IPS-NIHi7 (cell line): ENCODE results near the gene SLC38A9.
"Not testable (repeated sequence)": the region's sequence is repeated elsewhere in the genome, so short reads cannot be mapped to it uniquely, and the experiment has no call there.

Experiments
- DNase-seq: peaks from one replicate; pipeline ENCODE4 v3.0.0; 2012; ENCODE audit warnings: mixed read lengths; ENCODE audit errors: extremely low spot score

SLC38A9 gene

DNA sequence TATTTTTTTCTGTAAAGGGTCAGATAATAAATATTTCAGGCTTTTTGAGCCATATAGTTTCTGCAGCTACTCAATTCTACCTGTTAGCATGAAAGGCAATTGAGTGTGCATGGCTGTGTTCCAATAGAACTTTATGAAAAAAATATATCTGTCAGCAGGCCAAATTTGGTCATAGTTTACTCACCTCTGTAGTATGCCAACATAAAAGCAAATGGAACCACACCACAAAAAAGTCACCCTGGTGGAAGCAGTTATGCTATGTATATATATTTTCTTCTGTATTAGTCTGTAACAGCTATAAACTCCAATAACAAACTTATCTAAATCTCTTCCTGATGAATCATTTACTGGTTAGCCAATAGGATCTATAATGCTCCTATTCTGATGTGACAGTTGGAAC, 3.4 kb downstream of the SLC38A9 start:
- DNase-seq = no peak

DNA sequence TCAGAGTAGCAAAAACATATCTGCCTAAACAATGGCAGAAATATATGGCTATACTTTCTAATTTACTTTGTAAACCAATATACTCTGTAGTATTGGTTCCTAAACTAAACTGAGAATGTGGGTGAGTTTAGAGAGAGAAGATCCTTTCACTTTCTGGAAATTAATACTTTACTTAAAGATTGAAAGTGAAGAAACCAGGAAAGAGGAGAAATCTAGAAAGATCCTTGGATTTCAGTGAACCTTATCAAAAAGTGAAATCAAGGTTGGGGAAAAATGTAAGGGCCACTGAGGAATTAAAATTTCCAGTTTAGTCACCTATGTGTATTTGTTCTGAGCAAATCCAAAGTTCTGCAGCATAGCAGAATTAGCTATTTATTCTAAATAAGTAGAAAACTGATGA, 5.9 kb downstream of the SLC38A9 start:
- DNase-seq = no peak

DNA sequence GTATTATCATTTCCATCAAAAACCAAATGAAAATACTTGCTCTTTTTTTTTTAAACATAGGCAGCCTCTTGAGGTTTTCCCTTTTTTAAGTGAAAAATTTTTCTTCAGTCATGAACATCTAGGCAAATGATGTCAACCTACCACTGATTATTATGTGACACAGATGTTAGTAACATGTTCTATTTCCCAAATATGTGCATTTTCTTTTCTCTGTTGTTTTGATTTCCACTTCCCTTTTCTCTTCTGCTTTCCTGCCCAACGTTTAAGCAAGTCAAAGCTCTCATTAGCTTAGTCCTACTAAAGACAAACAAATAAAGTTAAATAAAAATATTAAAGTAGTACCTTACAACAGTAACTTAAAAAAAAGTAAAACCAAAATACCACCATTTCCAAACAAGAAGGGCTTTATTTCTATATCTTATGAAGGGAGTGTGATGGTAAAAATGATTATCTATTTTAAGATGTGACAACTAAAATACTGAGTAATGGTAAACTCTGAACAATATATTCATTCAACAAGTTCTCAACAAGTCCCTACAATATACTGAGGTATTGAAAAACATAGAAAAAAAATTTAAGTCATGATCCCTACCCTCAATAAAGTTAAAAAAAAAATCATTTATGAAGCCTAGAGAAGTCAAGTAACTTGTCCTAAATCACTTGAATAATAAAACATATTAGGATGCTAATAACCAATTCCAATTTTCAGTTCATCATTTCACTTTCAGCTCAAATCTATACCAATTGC, 9.4 kb downstream of the SLC38A9 start:
- no peak for DNase-seq

DNA sequence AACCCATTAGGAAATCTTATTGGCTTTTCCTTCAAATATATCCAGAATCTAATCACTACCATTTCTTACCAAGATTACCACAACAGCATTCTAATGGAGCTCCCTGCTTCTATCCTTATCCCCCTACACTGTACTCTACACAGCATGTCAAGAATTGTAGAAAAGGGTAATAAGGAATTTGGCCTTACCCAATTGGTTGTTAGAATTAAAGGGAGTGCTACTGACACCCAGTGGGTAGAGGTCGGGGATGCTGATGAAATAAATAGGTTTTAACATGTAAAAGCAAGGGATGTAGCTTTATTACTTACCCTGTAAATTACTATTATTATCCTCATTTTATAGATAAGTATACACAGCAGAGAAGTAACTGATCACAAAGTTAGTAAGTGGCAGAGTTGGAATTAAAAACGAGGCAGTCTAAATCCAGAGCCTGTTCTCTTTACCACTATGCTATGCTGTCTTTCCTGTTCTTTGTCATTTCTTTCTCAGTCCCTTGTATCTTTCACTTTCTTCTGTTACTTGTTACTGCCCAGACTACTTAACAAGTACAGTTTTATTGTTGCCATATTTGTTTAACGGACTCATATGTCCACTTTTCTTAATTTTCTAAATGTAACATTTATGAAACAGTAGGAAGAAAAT, 10.5 kb downstream of the SLC38A9 start:
- DNase-seq = no peak

- DNase-seq = no peak
Observed at GRCh38 chr5:55700745-55701144, 11.4 kb downstream of the SLC38A9 start.

- no peak for DNase-seq
Observed at GRCh38 chr5:55699041-55699688, 13.0 kb downstream of the SLC38A9 start.

DNA sequence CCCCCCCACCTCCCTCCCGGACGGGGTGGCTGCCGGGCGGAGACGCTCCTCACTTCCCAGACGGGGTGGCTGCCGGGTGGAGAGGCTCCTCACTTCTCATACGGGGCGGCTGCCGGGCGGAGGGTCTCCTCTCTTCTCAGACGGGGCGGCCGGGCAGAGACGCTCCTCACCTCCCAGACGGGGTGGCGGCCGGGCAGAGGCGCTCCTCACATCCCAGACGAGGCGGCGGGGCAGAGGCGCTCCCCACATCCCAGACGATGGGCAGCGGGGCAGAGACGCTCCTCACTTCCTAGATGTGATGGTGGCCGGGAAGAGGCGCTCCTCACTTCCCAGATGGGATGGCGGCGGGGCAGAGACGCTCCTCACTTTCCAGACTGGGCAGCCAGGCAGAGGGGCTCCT, 15.4 kb downstream of the SLC38A9 start:
- not testable (repeated sequence) for DNase-seq

DNA sequence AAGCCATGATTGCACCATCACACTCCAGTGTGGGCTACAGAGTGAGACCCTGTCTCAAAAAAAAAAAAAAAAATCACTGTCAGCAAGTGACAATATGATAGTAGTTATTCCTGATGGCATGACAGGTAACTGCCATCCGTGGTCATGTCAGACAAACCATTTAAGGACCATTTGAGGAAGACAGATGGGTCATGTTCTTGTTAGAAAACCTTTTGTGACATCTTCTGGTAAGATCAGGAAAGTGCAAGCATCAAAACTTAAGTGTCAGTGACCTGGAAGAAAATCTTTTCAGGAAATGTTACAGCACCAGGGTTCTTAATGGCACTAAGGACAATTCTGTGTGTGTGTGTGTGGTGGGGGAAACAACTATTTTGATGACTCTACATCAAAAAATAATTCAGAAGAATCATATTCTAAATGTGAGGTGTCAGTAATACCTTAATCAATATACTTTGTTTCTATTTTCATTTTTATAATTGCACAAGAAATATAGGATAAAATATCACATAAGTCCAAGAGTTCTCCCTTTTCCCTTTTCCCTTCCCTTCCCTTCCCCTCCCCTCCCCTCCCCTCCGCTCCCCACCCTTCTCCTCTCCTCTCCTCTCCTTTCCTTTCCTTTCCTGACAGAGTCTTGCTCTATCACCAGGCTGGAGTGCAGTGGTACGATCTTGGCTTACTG, 17.8 kb downstream of the SLC38A9 start:
- peak; percentile 26 for DNase-seq

GRCh38 chr5:55692509-55692908, 19.6 kb downstream of the SLC38A9 start:
- DNase-seq = no peak

DNA sequence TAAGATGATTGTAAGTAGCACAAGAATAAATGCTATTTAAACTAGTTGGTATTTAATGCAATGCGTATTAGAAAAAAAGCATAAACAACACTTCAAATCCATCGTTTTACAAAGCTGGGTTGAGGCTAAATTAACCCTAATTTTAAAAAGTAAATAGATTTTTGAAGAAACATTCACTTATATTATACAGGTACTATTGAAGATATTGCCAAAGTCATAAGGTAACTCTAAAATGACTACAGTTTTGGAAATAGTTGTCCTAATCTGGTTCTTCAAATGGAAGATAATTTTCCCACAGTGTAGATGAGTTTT, 20.1 kb downstream of the SLC38A9 start:
- no peak for DNase-seq

- DNase-seq = peak; percentile 18
Observed at GRCh38 chr5:55691265-55692105, 20.6 kb downstream of the SLC38A9 start.

DNA sequence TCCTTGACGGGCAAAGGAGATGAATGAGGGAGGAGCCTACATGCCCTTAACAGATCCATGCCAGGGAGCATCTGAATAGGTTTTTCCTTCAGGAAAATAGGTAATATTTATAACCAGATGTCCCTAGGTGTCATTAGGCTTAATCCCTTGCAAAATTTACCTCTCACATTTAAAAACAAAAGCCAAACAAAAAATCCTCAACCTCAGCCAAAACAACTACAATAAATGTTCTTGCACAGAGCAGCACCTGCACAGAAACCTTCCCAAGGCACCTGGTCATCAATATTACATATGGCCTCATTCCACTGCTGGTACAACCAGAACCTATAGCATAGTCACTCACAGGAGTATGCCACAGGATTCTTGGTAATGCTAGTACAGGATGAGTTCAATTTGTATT, 30.1 kb downstream of the SLC38A9 start:
- DNase-seq = no peak

DNA sequence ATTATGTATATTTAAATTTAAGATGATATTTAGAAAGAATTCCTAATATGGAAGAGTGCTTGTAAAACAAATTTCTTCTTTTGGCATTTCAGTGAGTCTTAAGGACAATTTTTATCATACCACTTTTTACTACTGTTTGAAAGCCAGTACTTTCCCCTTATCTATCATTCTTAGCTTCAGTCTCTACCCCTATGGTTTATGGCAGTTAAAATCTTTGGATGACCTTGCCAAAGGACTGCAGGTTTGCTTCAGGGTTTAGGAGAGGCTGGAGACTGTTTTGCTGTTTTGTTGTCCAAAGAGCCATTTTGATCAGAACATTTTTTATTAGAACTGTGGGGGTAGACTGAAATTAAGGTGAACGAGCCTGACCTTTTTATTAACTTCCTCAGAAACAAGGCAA, 30.8 kb downstream of the SLC38A9 start:
- no peak for DNase-seq

DNA sequence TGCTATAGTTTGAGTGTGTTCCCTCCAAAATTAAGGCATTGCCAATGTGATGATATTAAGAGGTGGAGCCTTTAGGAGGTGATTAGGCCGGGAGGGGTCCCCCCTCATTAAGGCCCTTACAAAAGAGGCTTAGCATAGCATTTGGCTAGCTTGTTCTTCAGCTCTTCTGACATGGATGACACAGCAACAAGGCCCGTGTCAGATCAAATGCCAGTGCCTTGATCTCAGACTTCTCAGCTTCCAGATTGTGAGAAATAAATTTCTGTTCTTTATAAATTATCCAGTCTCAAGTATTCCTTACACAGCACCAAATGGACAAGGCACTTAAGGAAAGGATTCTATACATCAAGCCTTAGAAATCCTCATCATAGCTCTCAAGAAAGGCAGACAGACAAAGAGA, 31.8 kb downstream of the SLC38A9 start:
- no peak for DNase-seq

GRCh38 chr5:55679556-55679955, 32.6 kb downstream of the SLC38A9 start:
- DNase-seq = no peak

DNA sequence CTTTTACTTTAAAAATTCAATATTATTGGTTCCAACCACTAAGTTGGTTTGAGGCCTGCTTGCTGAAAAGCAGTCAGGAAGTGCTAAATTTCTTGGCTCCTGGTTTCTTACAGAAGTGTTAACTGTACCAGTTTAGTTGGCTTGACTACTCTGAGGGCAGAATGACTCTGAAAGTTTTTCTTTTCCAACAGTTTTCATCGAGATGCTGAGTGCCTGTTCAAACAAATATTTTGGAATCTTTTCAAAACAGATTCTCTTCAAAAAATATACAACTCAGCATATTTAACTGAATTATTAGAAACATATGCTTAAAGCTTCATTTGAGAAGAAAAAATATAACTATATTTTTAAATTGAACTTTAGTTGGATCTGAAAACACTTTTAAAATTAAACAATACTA, 37.0 kb downstream of the SLC38A9 start:
- no peak for DNase-seq

- no peak for DNase-seq
Observed at GRCh38 chr5:55674340-55674739, 37.8 kb downstream of the SLC38A9 start.

DNA sequence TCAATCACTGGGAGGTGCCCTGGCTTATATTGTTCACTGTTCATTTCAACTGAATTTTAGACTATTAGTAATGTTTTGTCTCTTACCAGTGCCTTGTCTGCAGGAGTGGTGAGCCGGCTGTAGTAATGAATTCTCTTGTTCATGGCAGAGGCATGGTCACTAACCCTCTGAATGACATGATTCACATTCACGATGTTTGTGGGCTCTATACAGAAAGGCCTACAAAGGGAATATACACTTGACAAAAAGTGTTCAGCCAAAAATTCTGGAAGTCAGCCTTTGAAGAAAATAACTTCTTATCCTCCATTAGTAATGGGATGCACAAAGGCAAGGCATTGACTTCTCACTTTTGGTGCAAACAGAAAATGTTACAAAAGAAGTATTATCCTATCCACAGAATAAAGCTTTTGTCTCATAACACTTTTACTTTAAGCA, 39.6 kb downstream of the SLC38A9 start:
- no peak for DNase-seq

DNA sequence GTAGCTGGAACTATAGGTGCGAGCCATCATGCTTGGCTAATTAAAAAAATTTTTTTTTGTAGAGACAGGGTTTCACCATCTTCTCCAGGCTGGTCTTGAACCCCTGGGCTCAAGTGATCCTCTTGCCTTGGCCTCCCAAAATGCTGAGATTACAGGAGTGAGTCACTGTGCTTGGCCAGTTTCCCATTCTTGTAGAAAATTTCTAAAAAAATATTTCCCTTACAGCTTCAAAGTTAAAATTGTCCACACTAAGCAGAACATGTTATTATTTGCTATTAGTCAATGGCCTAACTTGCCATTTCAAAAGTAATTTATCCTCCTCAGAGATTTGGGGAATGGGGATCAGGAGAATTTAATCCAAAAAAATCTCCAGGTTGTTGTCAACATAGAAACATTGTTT, 40.1 kb downstream of the SLC38A9 start:
- DNase-seq = no peak

GRCh38 chr5:55668356-55668755, 43.8 kb downstream of the SLC38A9 start:
- DNase-seq = peak; percentile 18

DNA sequence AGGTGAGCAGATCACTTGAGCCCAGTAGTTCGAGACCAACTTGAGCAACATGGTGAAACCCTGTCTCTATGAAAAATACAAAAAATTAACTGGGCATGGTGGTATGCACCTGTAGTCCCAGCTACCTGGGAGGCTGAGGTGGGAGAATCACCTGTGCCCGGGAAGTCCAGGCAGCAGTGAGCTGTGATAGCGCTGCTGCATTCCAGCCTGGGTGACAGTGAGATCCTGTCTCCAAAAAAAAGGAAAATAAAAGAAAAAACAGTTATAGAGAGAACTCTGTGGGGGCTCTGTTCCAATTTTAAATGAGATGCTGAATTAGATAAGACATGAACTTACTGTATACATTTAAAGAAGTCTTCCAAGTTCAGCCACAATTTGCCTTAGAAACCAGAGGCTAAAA, 44.2 kb downstream of the SLC38A9 start:
- no peak for DNase-seq

DNA sequence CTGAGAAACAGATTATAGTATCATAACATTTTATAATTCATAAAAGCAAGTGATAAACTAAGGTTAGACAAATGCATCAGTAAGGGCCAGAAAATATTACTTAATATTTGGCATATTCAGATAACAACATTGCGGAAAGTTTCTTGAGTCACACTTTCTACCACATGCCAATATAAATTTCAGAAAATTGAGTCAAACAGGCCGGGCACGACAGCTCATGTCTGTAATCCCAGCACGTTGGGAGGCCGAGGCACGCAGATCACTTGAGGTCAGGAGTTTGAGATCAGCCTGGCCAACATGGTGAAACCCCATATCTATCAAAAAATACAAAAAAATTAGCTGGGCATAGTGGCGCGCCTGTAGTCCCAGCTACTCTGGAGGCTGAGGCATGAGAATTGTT, 47.1 kb downstream of the SLC38A9 start:
- no peak for DNase-seq
